ENCODE results near the gene C14orf180. TPM values are rescaled to one million over a fixed set of nuclear protein-coding genes. Genes with fewer than 3 reads are reported as not detected.

C14orf180 gene
- total RNA-seq, 1 experiment from 2014 or later = not detected

DNA sequence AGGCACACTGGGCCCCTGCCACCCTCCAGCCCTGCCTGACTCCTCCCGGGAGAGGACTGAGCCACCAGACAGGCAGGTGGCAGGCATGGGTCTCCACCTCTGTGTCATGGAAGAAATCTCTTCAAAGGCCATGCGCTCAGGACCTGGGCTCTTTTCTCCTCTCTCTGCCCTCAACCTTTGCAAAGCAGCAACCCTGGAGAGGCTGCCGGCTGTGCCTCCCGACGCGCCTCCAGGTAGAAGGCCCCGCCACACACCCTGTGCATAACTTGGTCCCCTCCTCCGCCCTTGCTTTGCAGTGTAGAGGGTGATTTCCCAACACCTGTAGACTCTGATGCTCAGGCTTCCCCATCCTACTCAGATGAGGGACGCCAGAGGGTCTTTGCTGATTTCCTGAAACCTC is 53.2 kb downstream of the C14orf180 start:
- Histone ChIP-seq H3K4me3 (ENCODE audit: low read depth, low read length, poor library complexity, severe bottlenecking) (no peak overlapping the region), H3K27me3 (replicated peaks; ENCODE audit: insufficient read depth, low read depth, low read length, poor library complexity) (no peaks in the 10 kb centered on the region), H3K27ac (ENCODE audit: low read depth, low read length, poor library complexity, severe bottlenecking) (no peak overlapping the region), H3K4me1 (ENCODE audit: insufficient read depth, low read length, poor library complexity, severe bottlenecking) (no peaks in the 10 kb centered on the region), H3K36me3 (ENCODE audit: insufficient read depth, low read length, poor library complexity, severe bottlenecking) (no peaks in the 10 kb centered on the region), H3K9me3 (ENCODE audit: low read depth, low read length, poor library complexity, severe bottlenecking) (no peaks in the 10 kb centered on the region)
- ChIA-PET POLR2A (ENCODE audit: low non-redundant PET) (no interaction called here), CTCF (no interaction called here)
- no peak for TF ChIP-seq EZH2 (IDR thresholded peaks at IDR 0.05; ENCODE audit: borderline replicate concordance, low read depth, low read length, poor library complexity, severe bottlenecking)
- TF ChIP-seq, protein P1, sequence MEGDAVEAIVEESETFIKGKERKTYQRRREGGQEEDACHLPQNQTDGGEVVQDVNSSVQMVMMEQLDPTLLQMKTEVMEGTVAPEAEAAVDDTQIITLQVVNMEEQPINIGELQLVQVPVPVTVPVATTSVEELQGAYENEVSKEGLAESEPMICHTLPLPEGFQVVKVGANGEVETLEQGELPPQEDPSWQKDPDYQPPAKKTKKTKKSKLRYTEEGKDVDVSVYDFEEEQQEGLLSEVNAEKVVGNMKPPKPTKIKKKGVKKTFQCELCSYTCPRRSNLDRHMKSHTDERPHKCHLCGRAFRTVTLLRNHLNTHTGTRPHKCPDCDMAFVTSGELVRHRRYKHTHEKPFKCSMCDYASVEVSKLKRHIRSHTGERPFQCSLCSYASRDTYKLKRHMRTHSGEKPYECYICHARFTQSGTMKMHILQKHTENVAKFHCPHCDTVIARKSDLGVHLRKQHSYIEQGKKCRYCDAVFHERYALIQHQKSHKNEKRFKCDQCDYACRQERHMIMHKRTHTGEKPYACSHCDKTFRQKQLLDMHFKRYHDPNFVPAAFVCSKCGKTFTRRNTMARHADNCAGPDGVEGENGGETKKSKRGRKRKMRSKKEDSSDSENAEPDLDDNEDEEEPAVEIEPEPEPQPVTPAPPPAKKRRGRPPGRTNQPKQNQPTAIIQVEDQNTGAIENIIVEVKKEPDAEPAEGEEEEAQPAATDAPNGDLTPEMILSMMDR (conservative IDR thresholded peaks at IDR 0.05; ENCODE audit: low read depth, low read length) = no peak
- DNase-seq (ENCODE audit: low spot score) = no peak
- intact Hi-C loops (cut with micrococcal nuclease; ENCODE audit: unreplicated experiment) = no loop called here
- BruUV-seq (replicated peaks) = no TSS peak

DNA sequence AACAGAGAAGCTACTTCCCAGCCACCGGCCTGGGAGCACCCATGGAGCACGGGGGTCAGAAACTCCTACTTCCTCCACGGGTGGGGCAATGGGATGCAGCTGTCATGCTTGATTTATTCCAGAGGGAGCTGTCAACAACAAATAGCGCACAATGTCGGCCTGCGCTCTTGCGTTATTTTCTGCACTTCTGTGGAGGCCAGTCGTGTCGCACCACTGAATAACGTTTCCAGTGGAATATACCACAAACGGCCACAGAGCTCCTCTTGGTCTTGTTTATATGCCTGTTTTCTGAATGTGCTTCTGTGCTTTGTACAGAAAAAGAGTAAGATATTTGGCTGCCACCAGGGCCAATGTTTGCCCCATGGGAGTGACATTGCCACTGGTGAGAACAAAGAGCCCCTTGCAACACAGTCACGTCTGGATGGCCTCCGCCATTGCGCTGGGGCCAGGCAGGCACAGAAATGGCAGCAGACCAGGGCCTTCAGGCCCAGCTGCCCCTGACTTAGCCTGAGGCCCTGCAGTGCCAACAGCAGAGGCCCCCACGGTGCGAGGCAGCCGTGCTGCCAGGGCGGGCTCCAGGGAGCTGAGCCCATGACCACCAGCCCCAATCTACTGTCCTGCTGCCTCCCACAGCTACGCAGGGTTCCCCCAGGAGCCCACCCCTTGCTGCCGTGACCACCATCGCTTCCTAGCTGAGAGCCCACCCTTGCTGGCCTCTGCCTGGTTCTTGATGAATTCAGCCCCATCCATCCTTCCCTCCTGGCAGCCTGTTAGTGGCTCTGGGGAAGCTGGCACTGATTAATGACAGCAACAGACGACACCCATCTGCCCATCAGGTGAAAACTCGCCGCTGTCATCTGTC is 53.9 kb downstream of the C14orf180 start:
- CTCF ChIA-PET = no interaction called here
- intact Hi-C loops (cut with micrococcal nuclease; ENCODE audit: unreplicated experiment) = no loop called here
- Histone ChIP-seq H3K36me3 (ENCODE audit: insufficient read depth, low read length, poor library complexity, severe bottlenecking) (no peaks in the 10 kb centered on the region), H3K9me3 (ENCODE audit: low read depth, low read length, poor library complexity, severe bottlenecking) (no peaks in the 10 kb centered on the region), H3K4me1 (ENCODE audit: insufficient read depth, low read length, poor library complexity, severe bottlenecking) (no peaks in the 10 kb centered on the region), H3K27me3 (replicated peaks; ENCODE audit: insufficient read depth, low read depth, low read length, poor library complexity) (no peaks in the 10 kb centered on the region), H3K4me3 (ENCODE audit: low read depth, low read length, poor library complexity, severe bottlenecking) (no peak overlapping the region), H3K27ac (ENCODE audit: low read depth, low read length, poor library complexity, severe bottlenecking) (no peak overlapping the region)
- POLR2A ChIA-PET (ENCODE audit: low non-redundant PET) = no interaction called here
- no TSS peak for BruUV-seq (replicated peaks)
- TF ChIP-seq, protein P1 (conservative IDR thresholded peaks at IDR 0.05; ENCODE audit: low read depth, low read length) = no peak
- no peak for TF ChIP-seq EZH2 (IDR thresholded peaks at IDR 0.05; ENCODE audit: borderline replicate concordance, low read depth, low read length, poor library complexity, severe bottlenecking)
- no peak for DNase-seq (ENCODE audit: low spot score)

DNA sequence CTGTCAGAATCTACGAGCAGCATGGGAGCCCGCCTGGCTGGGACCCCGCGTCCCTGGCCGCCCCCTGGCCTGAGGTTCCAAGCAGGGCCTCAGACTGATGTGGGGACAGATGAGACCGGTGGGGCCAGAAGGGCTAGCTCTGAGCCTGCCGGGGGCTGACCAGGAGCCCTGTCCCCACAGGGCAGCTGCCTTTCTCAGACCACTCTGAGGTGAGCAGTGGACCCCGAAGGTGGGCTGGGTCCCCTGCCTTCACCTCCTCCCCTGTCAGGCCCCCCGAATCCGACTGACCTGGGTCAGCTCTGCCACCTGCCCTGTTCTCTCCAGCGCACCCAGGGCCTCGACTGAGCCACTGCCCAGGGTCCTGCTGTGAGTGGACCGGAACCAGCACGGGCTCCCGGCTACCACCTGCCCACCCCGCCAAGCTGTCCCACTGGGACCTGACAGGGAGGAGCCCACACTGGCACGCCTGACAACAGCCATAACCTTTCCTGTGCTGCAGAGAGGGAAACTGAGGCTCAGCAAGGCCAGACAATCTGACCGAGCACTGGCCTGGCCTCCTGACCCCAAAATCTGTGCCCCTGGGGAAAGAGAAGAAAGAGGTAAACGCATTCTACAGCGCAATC is 54.7 kb downstream of the C14orf180 start:
- H3K27me3 ChIP-seq (replicated peaks; ENCODE audit: insufficient read depth, low read depth, low read length, poor library complexity) = no peaks in the 10 kb centered on the region
- intact Hi-C loops (cut with micrococcal nuclease; ENCODE audit: unreplicated experiment) = no loop called here
- TF ChIP-seq EZH2 (IDR thresholded peaks at IDR 0.05; ENCODE audit: borderline replicate concordance, low read depth, low read length, poor library complexity, severe bottlenecking) = no peak
- TF ChIP-seq, protein P1 (conservative IDR thresholded peaks at IDR 0.05; ENCODE audit: low read depth, low read length) = no peak
- BruUV-seq (replicated peaks) = no TSS peak
- peaks cover 5% of the 10 kb centered on the region for H3K4me1 ChIP-seq (ENCODE audit: insufficient read depth, low read length, poor library complexity, severe bottlenecking)
- H3K27ac ChIP-seq (ENCODE audit: low read depth, low read length, poor library complexity, severe bottlenecking) = no peak overlapping the region
- DNase-seq (ENCODE audit: low spot score) = no peak
- H3K4me3 ChIP-seq (ENCODE audit: low read depth, low read length, poor library complexity, severe bottlenecking) = no peak overlapping the region
- POLR2A ChIA-PET (ENCODE audit: low non-redundant PET) = no interaction called here
- H3K9me3 ChIP-seq (ENCODE audit: low read depth, low read length, poor library complexity, severe bottlenecking) = no peaks in the 10 kb centered on the region
- CTCF ChIA-PET = no interaction called here
- H3K36me3 ChIP-seq (ENCODE audit: insufficient read depth, low read length, poor library complexity, severe bottlenecking) = no peaks in the 10 kb centered on the region

Data from A673 (cell line).